GM12878 (cell line): ENCODE measurements around the gene CLEC19A. TPM values are rescaled to one million over a fixed set of nuclear protein-coding genes. Genes with fewer than 3 reads are reported as not detected.
A peak's percentile ranks its signal among the peaks of the same experiment; 100 is the strongest.

Source experiments
- ATAC-seq: fragments of 200-7000 bp; cut with Tn5 transposase; 3 replicates; pipeline ENCODE4 v1.9.1; 2020; ENCODE audit warnings: mild to moderate bottlenecking, moderate library complexity
- BruUV-seq: library from RNA; stranded (reverse); fragments of 400-500 nt; replicated peaks from 2 replicates; lab custom pipeline; 2021; lab: Mats Ljungman, UMichigan
- CTCF ChIA-PET: fragments of 300-600 bp; sonication (Branson Sonifier 250); formaldehyde crosslinking; extraction: SDS; loops from one replicate; lab custom pipeline; 2021; ENCODE audit warnings: inconsistent platforms; lab: Yijun Ruan, JAX
- POLR2A ChIA-PET: fragments of 350-600 bp; formaldehyde crosslinking; extraction: SDS; loops from one replicate; lab custom pipeline; 2021; ENCODE audit warnings: inconsistent platforms; lab: Charles Lee
- RAD21 ChIA-PET: fragments of 300-600 bp; sonication (Branson Sonifier 250); formaldehyde crosslinking; loops from one replicate; lab custom pipeline; 2023; ENCODE audit warnings: antibody characterized with exemption; ENCODE audit not compliant: unreplicated experiment; lab: Charles Lee
- SMC1A ChIA-PET: fragments of 300-600 bp; sonication (Branson Sonifier 250); formaldehyde crosslinking; loops from one replicate; lab custom pipeline; 2023; ENCODE audit not compliant: unreplicated experiment, uncharacterized antibody; lab: Charles Lee
- DNase-seq: peaks from one replicate; pipeline ENCODE4 v3.0.0-alpha.2; 2011; ENCODE audit warnings: low read depth, low spot score
- FAIRE-seq: peaks from 3 replicates; lab custom pipeline; 2011; peaks lifted over from hg19 to GRCh38; lab: Jason Lieb, UNC
- H2AFZ ChIP-seq: 2 replicates; pipeline ENCODE4 v1.6.0; 2011; ENCODE audit warnings: low read depth, low read length, control low read depth; ENCODE audit not compliant: control insufficient read depth
- H3K27ac ChIP-seq: 2 replicates; pipeline ENCODE4 v1.5.1; 2011; ENCODE audit warnings: control low read depth; ENCODE audit not compliant: control insufficient read depth, insufficient read depth
- H3K27me3 ChIP-seq, 2 experiments: replicated peaks in 1 of 2; 2 replicates each; pipeline versions ENCODE4 v1.6.0 to v1.6.1; 2011; ENCODE audit warnings: low read length in 1 of 2; ENCODE audit not compliant: control insufficient read depth in 2 of 2, insufficient read depth in 2 of 2
- H3K36me3 ChIP-seq, 2 experiments: 2 replicates each; pipeline ENCODE4 v1.5.1; 2011; ENCODE audit warnings: low read length in 1 of 2; ENCODE audit not compliant: control insufficient read depth in 2 of 2, insufficient read depth in 2 of 2
- H3K4me1 ChIP-seq: 2 replicates; pipeline ENCODE4 v1.6.1; 2011; ENCODE audit warnings: mild to moderate bottlenecking, low read length, moderate library complexity, mixed read lengths; ENCODE audit not compliant: control insufficient read depth, insufficient read depth
- H3K4me2 ChIP-seq: 2 replicates; pipeline ENCODE4 v1.6.0; 2011; ENCODE audit warnings: control low read depth; ENCODE audit not compliant: control insufficient read depth, insufficient read depth
- H3K4me3 ChIP-seq: fragments of 200-600 bp; sonication (generic); 2 replicates; pipeline ENCODE4 v1.5.1; 2016
- H3K79me2 ChIP-seq: 2 replicates; pipeline ENCODE4 v1.6.0; 2011; ENCODE audit warnings: low read length; ENCODE audit not compliant: control insufficient read depth, insufficient read depth
- H3K9ac ChIP-seq: 2 replicates; pipeline ENCODE4 v1.8.0; 2011; ENCODE audit warnings: low read length, control low read depth, mixed read lengths; ENCODE audit not compliant: control insufficient read depth, insufficient read depth
- H3K9me3 ChIP-seq: replicated peaks from 3 replicates; pipeline ENCODE4 v1.5.1; 2011; ENCODE audit warnings: mild to moderate bottlenecking, low read length; ENCODE audit not compliant: control insufficient read depth, insufficient read depth
- H4K20me1 ChIP-seq: 2 replicates; pipeline ENCODE4 v1.6.0; 2011; ENCODE audit not compliant: control insufficient read depth, insufficient read depth
- MEF2B ChIP-seq: fragments of 450-650 bp; IDR thresholded peaks from 2 replicates; pipeline ENCODE4 v1.6.1; 2018; ENCODE audit warnings: mild to moderate bottlenecking, moderate library complexity; ENCODE audit not compliant: partially characterized antibody, poor library complexity, severe bottlenecking
- ZNF622 ChIP-seq: fragments of 450-650 bp; IDR thresholded peaks from 2 replicates; pipeline ENCODE4 v1.6.1; 2017; ENCODE audit warnings: mild to moderate bottlenecking, inconsistent platforms
- WGBS: methylation state at CpG from one replicate; pipeline ENCODE4 v1.1.6; 2016; ENCODE audit warnings: low lambda C conversion rate; ENCODE audit not compliant: insufficient replicate concordance, insufficient coverage; ENCODE audit errors: missing lambda C conversion rate; 5-methylcytosine and 5-hydroxymethylcytosine counted together
- in situ Hi-C: fragments of 300-500 bp; cut with MboI; formaldehyde crosslinking; loops from 9 replicates; pipeline ENCODE4 v1.14.3; 2018; ENCODE audit warnings: mixed read lengths
- intact Hi-C: fragments of 100-400 bp; cut with micrococcal nuclease; formaldehyde crosslinking; loops from one replicate; pipeline ENCODE4 v1.14.2; 2022; ENCODE audit not compliant: unreplicated experiment
- polyA plus RNA-seq, 11 experiments: library from polyadenylated mRNA; depleted of rRNA in 4 of 11; unstranded in 6 of 11; stranded (reverse) in 5 of 11; fragments of >200 nt; fragmentation: Nextera tagmentation in 4 of 11; fragmentation: Illumina TruSeq in 1 of 11; extraction: Ambion mirVana in 4 of 11; extraction: Trizol in 1 of 11; gene quantifications; 1 replicate in 1 of 11; 2 replicates in 10 of 11; pipeline versions ENCODE4 v1.2.1 to v1.2.3, GENCODE V29; 2011 to 2016; ENCODE audit warnings: inconsistent platforms in 2 of 11, missing spikeins in 2 of 11, low read depth in 1 of 11
- total RNA-seq, 4 experiments: library from RNA; depleted of rRNA in 3 of 4; stranded (reverse); fragments of >200 nt in 3 of 4; fragmentation: Illumina TruSeq in 1 of 4; extraction: Trizol in 1 of 4; gene quantifications; 2 replicates each; pipeline versions ENCODE4 v1.2.1 to v1.2.3, GENCODE V29; 2013 to 2021
- TF ChIP-seq, protein P1 (sequence below): fragments of 450-650 bp; formaldehyde crosslinking; IDR thresholded peaks from 2 replicates; pipeline ENCODE4 v1.4.0; 2022; ENCODE audit warnings: mild to moderate bottlenecking, moderate library complexity
- TF ChIP-seq, protein P2 (sequence below): IDR thresholded peaks from 2 replicates; pipeline ENCODE4 v1.6.1; 2011; ENCODE audit warnings: low read depth, low read length, improper control_type of control experiment, borderline replicate concordance

CLEC19A gene
- total and polyA plus RNA-seq, 10 of the 15 experiments (the other 5 are each of a cell fraction or from before 2014, with no cell fraction given) = 0.03 TPM; not detected in 8

DNA sequence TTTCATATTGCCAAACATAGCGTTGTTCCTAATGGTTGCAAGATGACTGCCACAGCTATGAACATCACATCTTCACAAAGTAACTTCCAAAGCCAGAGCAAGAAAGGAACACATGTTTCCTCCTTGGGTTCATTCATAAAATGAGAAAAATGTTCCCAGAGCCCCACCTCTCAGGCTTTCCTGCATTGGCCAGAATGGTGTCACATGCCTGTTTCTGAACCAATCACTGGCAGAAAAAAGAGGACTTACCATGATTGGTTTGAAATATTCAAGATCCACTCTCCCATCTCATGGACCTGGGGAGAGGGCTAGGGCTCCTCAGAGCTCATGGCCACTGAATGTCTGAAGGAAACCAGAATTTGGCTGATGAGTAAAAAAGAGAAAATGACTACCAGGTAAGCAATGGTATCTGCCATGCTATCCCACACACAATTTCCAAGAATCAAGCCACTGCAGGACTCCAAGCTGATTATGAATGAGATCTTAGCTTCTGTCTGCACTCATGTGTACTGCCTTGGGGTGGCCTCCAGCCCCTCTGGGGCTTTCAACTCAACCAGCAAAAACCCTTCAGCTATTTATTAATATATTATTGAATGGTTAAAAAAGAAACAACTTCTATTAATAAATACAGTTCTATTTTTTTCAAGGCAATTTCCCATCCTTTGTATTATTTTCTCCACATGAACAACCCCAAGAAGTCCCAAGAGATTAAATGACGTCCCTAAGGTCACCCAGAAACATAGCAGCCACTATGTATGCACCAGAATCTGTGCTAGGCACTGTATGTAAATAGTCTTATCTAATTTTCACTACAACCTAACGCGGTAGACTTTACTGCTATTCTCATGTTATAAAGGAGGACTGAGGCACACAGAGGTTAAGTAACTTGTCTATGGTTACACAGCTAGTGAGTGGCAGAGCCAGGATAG lies 70.8 kb downstream of the CLEC19A start:
- FAIRE-seq (no peak), ATAC-seq (peak; percentile 40; the same call in 2 of the 3 replicates)
- in situ Hi-C loops = no loop called here
- no peaks in the 10 kb centered on the region for H3K4me1 ChIP-seq
- WGBS = 12% methylated on average over 4 of the region's 4 CpGs
- no peaks in the 10 kb centered on the region; the same call in 2 of the 3 replicates for H3K9me3 ChIP-seq
- RAD21 ChIA-PET = interaction anchor here (0.6 kb wide), 1 partner anchor 57 kb away, joined by 3 read pairs; no protein-coding TSS in a partner anchor
- H3K79me2 ChIP-seq = no peaks in the 10 kb centered on the region
- no peaks in the 10 kb centered on the region for H3K27me3 ChIP-seq
- peak; percentile 71 for TF ChIP-seq MEF2B
- TF ChIP-seq, protein P1, sequence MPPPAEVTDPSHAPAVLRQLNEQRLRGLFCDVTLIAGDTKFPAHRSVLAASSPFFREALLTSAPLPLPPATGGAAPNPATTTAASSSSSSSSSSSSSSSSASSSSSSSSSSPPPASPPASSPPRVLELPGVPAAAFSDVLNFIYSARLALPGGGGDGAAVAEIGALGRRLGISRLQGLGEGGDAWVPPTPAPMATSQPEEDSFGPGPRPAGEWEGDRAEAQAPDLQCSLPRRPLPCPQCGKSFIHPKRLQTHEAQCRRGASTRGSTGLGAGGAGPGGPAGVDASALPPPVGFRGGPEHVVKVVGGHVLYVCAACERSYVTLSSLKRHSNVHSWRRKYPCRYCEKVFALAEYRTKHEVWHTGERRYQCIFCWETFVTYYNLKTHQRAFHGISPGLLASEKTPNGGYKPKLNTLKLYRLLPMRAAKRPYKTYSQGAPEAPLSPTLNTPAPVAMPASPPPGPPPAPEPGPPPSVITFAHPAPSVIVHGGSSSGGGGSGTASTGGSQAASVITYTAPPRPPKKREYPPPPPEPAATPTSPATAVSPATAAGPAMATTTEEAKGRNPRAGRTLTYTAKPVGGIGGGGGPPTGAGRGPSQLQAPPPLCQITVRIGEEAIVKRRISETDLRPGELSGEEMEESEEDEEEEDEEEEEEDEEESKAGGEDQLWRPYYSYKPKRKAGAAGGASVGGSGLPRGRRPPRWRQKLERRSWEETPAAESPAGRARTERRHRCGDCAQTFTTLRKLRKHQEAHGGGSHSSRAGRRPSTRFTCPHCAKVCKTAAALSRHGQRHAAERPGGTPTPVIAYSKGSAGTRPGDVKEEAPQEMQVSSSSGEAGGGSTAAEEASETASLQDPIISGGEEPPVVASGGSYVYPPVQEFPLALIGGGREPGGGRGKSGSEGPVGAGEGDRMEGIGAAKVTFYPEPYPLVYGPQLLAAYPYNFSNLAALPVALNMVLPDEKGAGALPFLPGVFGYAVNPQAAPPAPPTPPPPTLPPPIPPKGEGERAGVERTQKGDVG (CRISPR knock-in tag) = no peak
- no peak for TF ChIP-seq ZNF622
- TF ChIP-seq, protein P2, sequence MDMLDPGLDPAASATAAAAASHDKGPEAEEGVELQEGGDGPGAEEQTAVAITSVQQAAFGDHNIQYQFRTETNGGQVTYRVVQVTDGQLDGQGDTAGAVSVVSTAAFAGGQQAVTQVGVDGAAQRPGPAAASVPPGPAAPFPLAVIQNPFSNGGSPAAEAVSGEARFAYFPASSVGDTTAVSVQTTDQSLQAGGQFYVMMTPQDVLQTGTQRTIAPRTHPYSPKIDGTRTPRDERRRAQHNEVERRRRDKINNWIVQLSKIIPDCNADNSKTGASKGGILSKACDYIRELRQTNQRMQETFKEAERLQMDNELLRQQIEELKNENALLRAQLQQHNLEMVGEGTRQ = no peak
- TF ChIP-seq, all 136 proteins: peak for 1
- Histone ChIP-seq H3K4me2 (no peak overlapping the region), H3K9ac (no peak overlapping the region), H3K27ac (no peak overlapping the region), H4K20me1 (no peaks in the 10 kb centered on the region), H3K4me3 (no peak overlapping the region), H3K36me3 (no peaks in the 10 kb centered on the region), H2AFZ (no peak overlapping the region)
- ChIA-PET SMC1A (interaction anchor here (0.7 to 2.1 kb wide), 3 partner anchors 12 to 127 kb away, joined by 3 to 4 read pairs (median 3); no protein-coding TSS in a partner anchor), POLR2A (no interaction called here), CTCF (interaction anchor here (0.5 to 1.2 kb wide), 5 partner anchors 11 to 1565 kb away, joined by 3 to 4 read pairs (median 3); no protein-coding TSS in a partner anchor)
- intact Hi-C loops = no loop called here
- DNase-seq = no peak
- BruUV-seq = no TSS peak
